ENCODE measurements around the gene BACH2. TPM values are rescaled to one million over a fixed set of nuclear protein-coding genes. Genes with fewer than 3 reads are reported as not detected.

Gene BACH2
- total and polyA plus RNA-seq, 4 experiments from 2014 or later, result 6.5 to 48.0 (median 25.8) TPM

GRCh38 chr6:90144928-90145555 is 151.6 kb downstream of the BACH2 start:
- Histone ChIP-seq H3K9me3 (ENCODE audit: control insufficient read depth in 1 of 2, low read length in 2 of 2) (no peaks in the 10 kb centered on the region), H3K4me1 (ENCODE audit: insufficient read depth, low read length) (peaks cover 6% of the 10 kb centered on the region), H3K4me3 (ENCODE audit: low read length in 2 of 2) (no peak overlapping the region), H3K36me3 (ENCODE audit: insufficient read depth, low read length) (no peaks in the 10 kb centered on the region), H3K27me3 (ENCODE audit: insufficient read depth, low read length) (no peaks in the 10 kb centered on the region), H3K27ac (ENCODE audit: low read depth, low read length) (no peak overlapping the region)
- intact Hi-C loops (cut with micrococcal nuclease), result no loop called here
- no peaks in the 10 kb centered on the region for H3K9me3 Mint-ChIP-seq
- no peak overlapping the region for H3K4me3 Mint-ChIP-seq
- H3K27me3 Mint-ChIP-seq, result no peaks in the 10 kb centered on the region
- peaks cover 11 to 33% (median 20%) of the 10 kb centered on the region in 4 donors for H3K4me1 Mint-ChIP-seq
- no peak for DNase-seq
- peaks cover 5% of the 10 kb centered on the region in 2 donors for H3K36me3 Mint-ChIP-seq
- peak overlapping the region in 1 of 7 donors; percentile 14 for H3K27ac Mint-ChIP-seq
- CTCF ChIA-PET (ENCODE audit: partially characterized antibody), result no interaction called here
- POLR2A ChIA-PET (ENCODE audit: partially characterized antibody), result interaction anchor here (1.9 kb wide), 1 partner anchor 12 kb away, joined by 6 read pairs; no protein-coding TSS in a partner anchor

GRCh38 chr6:90144396-90144795 is 152.2 kb downstream of the BACH2 start:
- CTCF ChIA-PET (ENCODE audit: partially characterized antibody), result no interaction called here
- intact Hi-C loops (cut with micrococcal nuclease), result no loop called here
- Histone ChIP-seq H3K4me3 (ENCODE audit: low read length in 2 of 2) (no peak overlapping the region), H3K27ac (ENCODE audit: low read depth, low read length) (no peak overlapping the region), H3K36me3 (ENCODE audit: insufficient read depth, low read length) (no peaks in the 10 kb centered on the region), H3K4me1 (ENCODE audit: insufficient read depth, low read length) (peaks cover 6% of the 10 kb centered on the region), H3K9me3 (ENCODE audit: control insufficient read depth in 1 of 2, low read length in 2 of 2) (no peaks in the 10 kb centered on the region), H3K27me3 (ENCODE audit: insufficient read depth, low read length) (no peaks in the 10 kb centered on the region)
- Mint-ChIP-seq H3K36me3 (peaks cover 5% of the 10 kb centered on the region in 2 donors), H3K4me1 (peaks cover 12 to 30% (median 20%) of the 10 kb centered on the region in 4 donors), H3K4me3 (no peak overlapping the region), H3K27ac (no peak overlapping the region), H3K27me3 (no peaks in the 10 kb centered on the region), H3K9me3 (no peaks in the 10 kb centered on the region)
- POLR2A ChIA-PET (ENCODE audit: partially characterized antibody), result interaction anchor here (1.9 kb wide), 1 partner anchor 13 kb away, joined by 6 read pairs; no protein-coding TSS in a partner anchor
- no peak for DNase-seq

GRCh38 chr6:90140683-90141082 is 156.0 kb downstream of the BACH2 start:
- no peak overlapping the region for H3K4me3 ChIP-seq (ENCODE audit: low read length in 2 of 2)
- no peak overlapping the region for H3K27ac ChIP-seq (ENCODE audit: low read depth, low read length)
- H3K27ac Mint-ChIP-seq, result no peak overlapping the region
- POLR2A ChIA-PET (ENCODE audit: partially characterized antibody), result no interaction called here
- H3K36me3 ChIP-seq (ENCODE audit: insufficient read depth, low read length), result no peaks in the 10 kb centered on the region
- intact Hi-C loops (cut with micrococcal nuclease), result no loop called here
- no peaks in the 10 kb centered on the region for H3K27me3 ChIP-seq (ENCODE audit: insufficient read depth, low read length)
- peaks cover 2 to 4% of the 10 kb centered on the region in 2 donors for H3K36me3 Mint-ChIP-seq
- H3K4me1 ChIP-seq (ENCODE audit: insufficient read depth, low read length), result no peaks in the 10 kb centered on the region
- no peak overlapping the region for H3K4me3 Mint-ChIP-seq
- no peak for DNase-seq
- H3K9me3 ChIP-seq (ENCODE audit: control insufficient read depth in 1 of 2, low read length in 2 of 2), result no peaks in the 10 kb centered on the region
- H3K4me1 Mint-ChIP-seq, result peaks cover 15 to 33% (median 20%) of the 10 kb centered on the region in 4 donors
- CTCF ChIA-PET (ENCODE audit: partially characterized antibody), result interaction anchor here (1.1 kb wide), 1 partner anchor 9 kb away, joined by 4 read pairs; no protein-coding TSS in a partner anchor
- no peaks in the 10 kb centered on the region for H3K9me3 Mint-ChIP-seq
- no peaks in the 10 kb centered on the region for H3K27me3 Mint-ChIP-seq

GRCh38 chr6:90139272-90139817 is 157.3 kb downstream of the BACH2 start:
- intact Hi-C loops (cut with micrococcal nuclease), result no loop called here
- Mint-ChIP-seq H3K36me3 (peaks cover 0 to 6% of the 10 kb centered on the region in 2 donors), H3K9me3 (no peaks in the 10 kb centered on the region), H3K4me3 (no peak overlapping the region), H3K27me3 (no peaks in the 10 kb centered on the region), H3K27ac (no peak overlapping the region), H3K4me1 (peaks cover 8 to 25% (median 16%) of the 10 kb centered on the region in 4 donors)
- Histone ChIP-seq H3K4me3 (ENCODE audit: low read length in 2 of 2) (no peak overlapping the region), H3K36me3 (ENCODE audit: insufficient read depth, low read length) (no peaks in the 10 kb centered on the region), H3K4me1 (ENCODE audit: insufficient read depth, low read length) (no peaks in the 10 kb centered on the region), H3K9me3 (ENCODE audit: control insufficient read depth in 1 of 2, low read length in 2 of 2) (no peaks in the 10 kb centered on the region), H3K27ac (ENCODE audit: low read depth, low read length) (no peak overlapping the region), H3K27me3 (ENCODE audit: insufficient read depth, low read length) (no peaks in the 10 kb centered on the region)
- DNase-seq, result no peak
- CTCF ChIA-PET (ENCODE audit: partially characterized antibody), result interaction anchor here (1.0 to 1.1 kb wide), 3 partner anchors 18 to 199 kb away, joined by 3 to 6 read pairs (median 3); no protein-coding TSS in a partner anchor
- POLR2A ChIA-PET (ENCODE audit: partially characterized antibody), result no interaction called here

GRCh38 chr6:90136837-90137568 is 159.6 kb downstream of the BACH2 start:
- ChIA-PET CTCF (ENCODE audit: partially characterized antibody) (interaction anchor here (1.0 kb wide), 1 partner anchor 157 kb away, joined by 3 read pairs; no protein-coding TSS in a partner anchor), POLR2A (ENCODE audit: partially characterized antibody) (no interaction called here)
- Mint-ChIP-seq H3K4me1 (peaks cover 14 to 33% (median 19%) of the 10 kb centered on the region in 4 donors), H3K4me3 (no peak overlapping the region), H3K36me3 (peaks cover 0 to 9% of the 10 kb centered on the region in 2 donors), H3K27me3 (no peaks in the 10 kb centered on the region), H3K27ac (peak overlapping the region in 1 of 7 donors; percentile 38), H3K9me3 (peaks cover 0 to 2% (median 0%) of the 10 kb centered on the region in 8 donors)
- H3K9me3 ChIP-seq (ENCODE audit: control insufficient read depth in 1 of 2, low read length in 2 of 2), result no peaks in the 10 kb centered on the region
- no peak overlapping the region for H3K4me3 ChIP-seq (ENCODE audit: low read length in 2 of 2)
- H3K4me1 ChIP-seq (ENCODE audit: insufficient read depth, low read length), result no peaks in the 10 kb centered on the region
- H3K27me3 ChIP-seq (ENCODE audit: insufficient read depth, low read length), result no peaks in the 10 kb centered on the region
- intact Hi-C loops (cut with micrococcal nuclease), result no loop called here
- no peak overlapping the region for H3K27ac ChIP-seq (ENCODE audit: low read depth, low read length)
- H3K36me3 ChIP-seq (ENCODE audit: insufficient read depth, low read length), result no peaks in the 10 kb centered on the region
- DNase-seq, result no peak

DNA sequence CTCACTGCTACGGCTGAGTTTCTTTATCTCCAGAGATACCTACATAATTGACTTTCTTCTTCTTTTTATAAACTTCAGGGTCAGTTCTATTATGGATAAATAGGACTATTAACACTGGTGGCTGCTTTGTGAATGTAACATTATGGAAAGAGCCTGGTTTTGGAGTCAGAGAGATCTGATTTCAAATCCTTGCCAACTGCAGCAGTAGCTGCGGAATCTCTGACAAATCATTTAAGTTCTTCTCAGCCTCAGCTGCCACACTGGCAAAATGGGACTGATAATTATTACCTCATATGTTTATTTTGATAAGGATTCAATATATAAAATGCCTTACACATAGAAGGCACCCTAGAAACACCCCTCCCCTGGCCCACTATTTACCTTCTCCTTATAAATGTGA is 160.5 kb downstream of the BACH2 start:
- Histone ChIP-seq H3K4me3 (ENCODE audit: low read length in 2 of 2) (no peak overlapping the region), H3K36me3 (ENCODE audit: insufficient read depth, low read length) (no peaks in the 10 kb centered on the region), H3K9me3 (ENCODE audit: control insufficient read depth in 1 of 2, low read length in 2 of 2) (no peaks in the 10 kb centered on the region), H3K27ac (ENCODE audit: low read depth, low read length) (no peak overlapping the region), H3K27me3 (ENCODE audit: insufficient read depth, low read length) (no peaks in the 10 kb centered on the region), H3K4me1 (ENCODE audit: insufficient read depth, low read length) (no peaks in the 10 kb centered on the region)
- Mint-ChIP-seq H3K27me3 (no peaks in the 10 kb centered on the region), H3K36me3 (peaks cover 0 to 9% of the 10 kb centered on the region in 2 donors), H3K9me3 (peaks cover 0 to 2% (median 0%) of the 10 kb centered on the region in 8 donors), H3K4me3 (no peak overlapping the region), H3K4me1 (peaks cover 14 to 35% (median 19%) of the 10 kb centered on the region in 4 donors), H3K27ac (no peak overlapping the region)
- DNase-seq, result no peak
- intact Hi-C loops (cut with micrococcal nuclease), result no loop called here
- CTCF ChIA-PET (ENCODE audit: partially characterized antibody), result no interaction called here
- POLR2A ChIA-PET (ENCODE audit: partially characterized antibody), result interaction anchor here (0.7 kb wide), 1 partner anchor 121 kb away, joined by 3 read pairs; no protein-coding TSS in a partner anchor

DNA sequence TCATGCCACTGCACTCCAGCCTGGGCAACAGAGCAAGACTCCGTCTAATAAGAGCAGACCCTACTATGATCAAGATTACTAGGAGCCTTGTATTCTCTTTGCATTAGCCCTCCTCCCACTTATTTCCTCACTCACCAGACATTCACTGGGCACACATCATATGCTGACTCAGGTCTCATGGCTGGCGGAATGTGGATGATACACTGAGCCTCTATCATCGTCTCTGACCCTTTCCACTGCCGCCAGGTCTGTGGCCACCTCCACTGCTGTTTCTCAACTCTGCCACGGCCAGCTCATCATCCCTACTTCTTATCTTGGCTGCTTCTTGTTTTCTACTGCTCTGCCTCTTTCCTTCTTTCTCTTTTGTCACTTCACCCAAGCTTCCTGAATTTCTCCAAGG is 161.0 kb downstream of the BACH2 start:
- Histone ChIP-seq H3K4me3 (ENCODE audit: low read length in 2 of 2) (no peak overlapping the region), H3K27ac (ENCODE audit: low read depth, low read length) (no peak overlapping the region), H3K27me3 (ENCODE audit: insufficient read depth, low read length) (no peaks in the 10 kb centered on the region), H3K9me3 (ENCODE audit: control insufficient read depth in 1 of 2, low read length in 2 of 2) (no peaks in the 10 kb centered on the region), H3K36me3 (ENCODE audit: insufficient read depth, low read length) (no peaks in the 10 kb centered on the region), H3K4me1 (ENCODE audit: insufficient read depth, low read length) (no peaks in the 10 kb centered on the region)
- ChIA-PET POLR2A (ENCODE audit: partially characterized antibody) (no interaction called here), CTCF (ENCODE audit: partially characterized antibody) (no interaction called here)
- Mint-ChIP-seq H3K27me3 (no peaks in the 10 kb centered on the region), H3K36me3 (peaks cover 2 to 9% of the 10 kb centered on the region in 2 donors), H3K9me3 (peaks cover 0 to 2% (median 0%) of the 10 kb centered on the region in 8 donors), H3K4me1 (peaks cover 14 to 35% (median 19%) of the 10 kb centered on the region in 4 donors), H3K27ac (peak overlapping the region in 2 of 7 donors; percentile 14 to 72), H3K4me3 (no peak overlapping the region)
- intact Hi-C loops (cut with micrococcal nuclease), result no loop called here
- DNase-seq, result no peak
